Endothelial cell (in vitro differentiated cells): ENCODE data around the gene RAD23B. TPM values are rescaled to one million over a fixed set of nuclear protein-coding genes. Genes with fewer than 3 reads are reported as not detected.

Experiments
- DNase-seq: peaks from one replicate; pipeline ENCODE4 v3.0.0; 2021; ENCODE audit warnings: low spot score
- H3K27ac Mint-ChIP-seq: one replicate; pipeline ENCODE4 v1.8.0; 2021; ENCODE audit warnings: mixed read lengths, inconsistent platforms; ENCODE audit not compliant: unreplicated experiment
- H3K27me3 Mint-ChIP-seq: one replicate; pipeline ENCODE4 v1.8.0; 2021; ENCODE audit warnings: mild to moderate bottlenecking, moderate library complexity, mixed read lengths, inconsistent platforms; ENCODE audit not compliant: unreplicated experiment
- H3K36me3 Mint-ChIP-seq: one replicate; pipeline ENCODE4 v1.8.0; 2021; ENCODE audit warnings: mild to moderate bottlenecking, low read depth, mixed read lengths, inconsistent platforms; ENCODE audit not compliant: unreplicated experiment
- H3K4me1 Mint-ChIP-seq: one replicate; pipeline ENCODE4 v1.8.0; 2021; ENCODE audit warnings: mild to moderate bottlenecking, mixed read lengths, inconsistent platforms; ENCODE audit not compliant: unreplicated experiment
- H3K4me3 Mint-ChIP-seq: one replicate; pipeline ENCODE4 v1.8.0; 2021; ENCODE audit warnings: mild to moderate bottlenecking, mixed read lengths, inconsistent platforms; ENCODE audit not compliant: unreplicated experiment
- H3K9me3 Mint-ChIP-seq: one replicate; pipeline ENCODE4 v1.8.0; 2021; ENCODE audit warnings: mixed read lengths, inconsistent platforms; ENCODE audit not compliant: unreplicated experiment
- CTCF ChIP-seq: fragments of 200-600 bp; sonication (generic); IDR thresholded peaks from one replicate; pipeline ENCODE4 v1.5.0; 2021; ENCODE audit warnings: antibody characterized with exemption; ENCODE audit not compliant: unreplicated experiment
- total RNA-seq: library from RNA; stranded (reverse); fragmentation: NEBNext Ultra II Directional; extraction: Animal tissue kit (Norgen Biotek cat#: 25700); gene quantifications from one replicate; pipeline ENCODE4 v1.2.1, GENCODE V29; 2021; ENCODE audit not compliant: unreplicated experiment

Gene RAD23B
- total RNA-seq, 1 donor from 2014 or later, result 116 TPM

- peaks cover 3% of the 10 kb centered on the region for H3K27me3 Mint-ChIP-seq
- peaks cover 12% of the 10 kb centered on the region for H3K4me1 Mint-ChIP-seq
- peak overlapping the region; percentile 6 for H3K27ac Mint-ChIP-seq
- no peaks in the 10 kb centered on the region for H3K9me3 Mint-ChIP-seq
- peaks cover 17% of the 10 kb centered on the region for H3K36me3 Mint-ChIP-seq
- TF ChIP-seq CTCF, result no peak
- no peak overlapping the region for H3K4me3 Mint-ChIP-seq
- DNase-seq, result no peak
These were observed 39.6 kb downstream of the RAD23B start for GRCh38 chr9:107322643-107323042.

- H3K4me3 Mint-ChIP-seq, result peak overlapping the region; percentile 44
- no peak for TF ChIP-seq CTCF
- peaks cover 7% of the 10 kb centered on the region for H3K4me1 Mint-ChIP-seq
- no peaks in the 10 kb centered on the region for H3K9me3 Mint-ChIP-seq
- H3K27me3 Mint-ChIP-seq, result peaks cover 3% of the 10 kb centered on the region
- no peak for DNase-seq
- H3K27ac Mint-ChIP-seq, result no peak overlapping the region
- peaks cover 17% of the 10 kb centered on the region for H3K36me3 Mint-ChIP-seq
These were observed 40.9 kb downstream of the RAD23B start for GRCh38 chr9:107323836-107324585.

- H3K4me3 Mint-ChIP-seq, result no peak overlapping the region
- no peak for TF ChIP-seq CTCF
- no peaks in the 10 kb centered on the region for H3K9me3 Mint-ChIP-seq
- H3K36me3 Mint-ChIP-seq, result peaks cover 24% of the 10 kb centered on the region
- H3K27ac Mint-ChIP-seq, result peak overlapping the region; percentile 37
- H3K27me3 Mint-ChIP-seq, result peaks cover 3% of the 10 kb centered on the region
- no peak for DNase-seq
- peaks cover 7% of the 10 kb centered on the region for H3K4me1 Mint-ChIP-seq
These were observed 42.8 kb downstream of the RAD23B start for GRCh38 chr9:107325842-107326241.

GRCh38 chr9:107328510-107328909, 45.4 kb downstream of the RAD23B start:
- no peak overlapping the region for H3K4me3 Mint-ChIP-seq
- no peak for TF ChIP-seq CTCF
- no peak for DNase-seq
- H3K9me3 Mint-ChIP-seq, result no peaks in the 10 kb centered on the region
- peaks cover 5% of the 10 kb centered on the region for H3K27me3 Mint-ChIP-seq
- H3K27ac Mint-ChIP-seq, result no peak overlapping the region
- H3K4me1 Mint-ChIP-seq, result peaks cover 5% of the 10 kb centered on the region
- peaks cover 42% of the 10 kb centered on the region for H3K36me3 Mint-ChIP-seq

- no peak for TF ChIP-seq CTCF
- peaks cover 5% of the 10 kb centered on the region for H3K27me3 Mint-ChIP-seq
These were observed 47.3 kb downstream of the RAD23B start for GRCh38 chr9:107330420-107330819.

More at GRCh38 chr9:107330420-107330819, 47.3 kb downstream of the RAD23B start:
- H3K27ac Mint-ChIP-seq, result no peak overlapping the region
- H3K9me3 Mint-ChIP-seq, result no peaks in the 10 kb centered on the region
- H3K4me1 Mint-ChIP-seq, result peaks cover 7% of the 10 kb centered on the region
- H3K4me3 Mint-ChIP-seq, result no peak overlapping the region
- no peak for DNase-seq
- H3K36me3 Mint-ChIP-seq, result peaks cover 42% of the 10 kb centered on the region
